Endothelial cell of umbilical vein (primary cell): ENCODE results near the gene MGAT5B. TPM values are rescaled to one million over a fixed set of nuclear protein-coding genes. Genes with fewer than 3 reads are reported as not detected.

Source experiments
- BruUV-seq: library from RNA; stranded (reverse); fragments of 400-500 nt; replicated peaks from 2 replicates; lab custom pipeline; 2021; lab: Mats Ljungman, UMichigan
- CTCF ChIA-PET: fragments of 300-600, 350-600 bp; sonication (Branson Sonifier 250); formaldehyde crosslinking; loops from one replicate; lab custom pipeline; 2021; ENCODE audit warnings: antibody characterized with exemption, inconsistent platforms; lab: Charles Lee
- POLR2A ChIA-PET: fragments of 300-600, 350-600 bp; sonication (Branson Sonifier 250); formaldehyde crosslinking; loops from one replicate; lab custom pipeline; 2021; ENCODE audit warnings: antibody characterized with exemption, inconsistent platforms; lab: Charles Lee
- DNase-seq: peaks from one replicate; pipeline ENCODE4 v3.0.0-alpha.2; 2011; ENCODE audit warnings: low read depth, low spot score
- FAIRE-seq: peaks from 2 replicates; lab custom pipeline; 2011; peaks lifted over from hg19 to GRCh38; lab: Jason Lieb, UNC
- H2AFZ ChIP-seq: 2 replicates; pipeline ENCODE4 v1.6.0; 2012; ENCODE audit warnings: low read depth, low read length, control low read depth, inconsistent platforms
- H3K27ac ChIP-seq: 2 replicates; pipeline ENCODE4 v1.5.1; 2011; ENCODE audit warnings: low read depth, mild to moderate bottlenecking, control low read depth, low read length, moderate library complexity; ENCODE audit not compliant: insufficient read depth
- H3K27me3 ChIP-seq, 2 experiments: 2 replicates each; pipeline versions ENCODE4 v1.6.0 to v1.6.1; 2011; ENCODE audit warnings: low read length in 2 of 2, mixed read lengths in 1 of 2; ENCODE audit not compliant: control insufficient read depth in 2 of 2, insufficient read depth in 2 of 2
- H3K36me3 ChIP-seq, 2 experiments: 2 replicates in 1 of 2; 3 replicates in 1 of 2; pipeline ENCODE4 v1.5.1; 2011; ENCODE audit warnings: low read length in 2 of 2, mild to moderate bottlenecking in 1 of 2, moderate library complexity in 1 of 2; ENCODE audit not compliant: control insufficient read depth in 2 of 2, insufficient read depth in 2 of 2; ENCODE audit errors: extremely low read depth in 1 of 2
- H3K4me1 ChIP-seq: 3 replicates; pipeline ENCODE4 v1.5.1; 2011; ENCODE audit warnings: mild to moderate bottlenecking, low read length; ENCODE audit not compliant: control insufficient read depth, insufficient read depth; ENCODE audit errors: extremely low read depth
- H3K4me2 ChIP-seq: 2 replicates; pipeline ENCODE4 v1.6.1; 2011; ENCODE audit warnings: low read length, control low read depth, mixed read lengths; ENCODE audit not compliant: insufficient read depth
- H3K4me3 ChIP-seq, 3 experiments: fragments of 200-600 bp in 1 of 3; sonication (generic), shearing (Covaris generic) in 1 of 3; replicated peaks in 1 of 3; 2 replicates each; pipeline ENCODE4 v1.5.1; 2011 to 2016; ENCODE audit warnings: control low read depth in 3 of 3, low read length in 3 of 3, mild to moderate bottlenecking in 2 of 3, inconsistent platforms in 1 of 3, low read depth in 1 of 3, moderate library complexity in 1 of 3; ENCODE audit not compliant: insufficient read depth in 1 of 3
- H3K79me2 ChIP-seq: 2 replicates; pipeline ENCODE4 v1.6.0; 2012; ENCODE audit warnings: low read length, inconsistent platforms; ENCODE audit not compliant: control insufficient read depth, insufficient read depth
- H3K9ac ChIP-seq: replicated peaks from 2 replicates; pipeline ENCODE3; 2011; ENCODE audit warnings: low read length, control low read depth; ENCODE audit not compliant: insufficient read depth; ENCODE audit errors: extremely low read depth
- H3K9me1 ChIP-seq: replicated peaks from 3 replicates; pipeline ENCODE4 v1.6.0; 2011; ENCODE audit warnings: mild to moderate bottlenecking, low read length; ENCODE audit not compliant: control insufficient read depth, insufficient read depth; ENCODE audit errors: extremely low read depth
- H3K9me3 ChIP-seq: replicated peaks from 2 replicates; pipeline ENCODE4 v1.5.1; 2012; ENCODE audit warnings: low read length, inconsistent platforms; ENCODE audit not compliant: control insufficient read depth, insufficient read depth
- H4K20me1 ChIP-seq: replicated peaks from 2 replicates; pipeline ENCODE3; 2011; ENCODE audit warnings: mild to moderate bottlenecking, low read length; ENCODE audit not compliant: control insufficient read depth, insufficient read depth; ENCODE audit errors: extremely low read depth
- EZH2 ChIP-seq: IDR thresholded peaks from 2 replicates; pipeline ENCODE4 v1.6.1; 2012; ENCODE audit warnings: borderline replicate concordance, low read depth, mild to moderate bottlenecking, moderate library complexity, low read length, inconsistent platforms; ENCODE audit not compliant: severe bottlenecking
- FOS ChIP-seq: IDR thresholded peaks from 2 replicates; pipeline ENCODE4 v1.6.1; 2011; ENCODE audit warnings: mild to moderate bottlenecking, low read length, moderate library complexity, borderline replicate concordance; ENCODE audit not compliant: insufficient read depth
- JUN ChIP-seq: IDR thresholded peaks from 2 replicates; pipeline ENCODE4 v1.6.1; 2011; ENCODE audit warnings: borderline replicate concordance, low read depth; ENCODE audit not compliant: insufficient read length, insufficient read depth
- MYC ChIP-seq: IDR thresholded peaks from one replicate; pipeline ENCODE4 v1.6.1; 2011; ENCODE audit warnings: mild to moderate bottlenecking, low read depth, low read length
- POLR2A ChIP-seq: IDR thresholded peaks from 2 replicates; pipeline ENCODE4 v1.6.1; 2012; ENCODE audit warnings: low read depth, mild to moderate bottlenecking, control low read depth, low read length
- POLR2AphosphoS5 ChIP-seq: IDR thresholded peaks from 2 replicates; pipeline ENCODE4 v1.6.1; 2012; ENCODE audit warnings: low read depth, mild to moderate bottlenecking, control low read depth, low read length, moderate library complexity; ENCODE audit not compliant: insufficient read depth
- dilution Hi-C: fragments of 300-500 bp; cut with MboI; formaldehyde crosslinking; loops from one replicate; pipeline ENCODE4 v1.15.0; 2019; ENCODE audit warnings: low sequenced_read_pairs; ENCODE audit not compliant: extremely low pct_ligation_motif_present
- intact Hi-C: fragments of 100-400 bp; cut with micrococcal nuclease; formaldehyde crosslinking; loops from one replicate; pipeline ENCODE4 v1.10.0; 2022
- polyA plus RNA-seq, 4 experiments: library from polyadenylated mRNA; depleted of rRNA in 3 of 4; stranded (reverse) in 3 of 4; unstranded in 1 of 4; fragments of >200 nt; gene quantifications; 2 replicates each; pipeline versions ENCODE4 v1.2.1 to v1.2.3, GENCODE V29; 2011 to 2012; ENCODE audit warnings: missing spikeins in 1 of 4
- total RNA-seq: library from RNA; stranded (reverse); gene quantifications from 2 replicates; pipeline ENCODE4 v1.2.3, GENCODE V29; 2021
- TF ChIP-seq, protein P1 (sequence below): IDR thresholded peaks from 2 replicates; pipeline ENCODE4 v1.6.1; 2011; ENCODE audit not compliant: insufficient read depth, insufficient read length
- TF ChIP-seq, protein P2 (sequence below), 2 donors: IDR thresholded peaks; 1 replicate in 1 of 2; 2 replicates in 1 of 2; pipeline ENCODE4 v1.5.1; 2011; ENCODE audit warnings: low read length in 2 of 2, mild to moderate bottlenecking in 2 of 2, moderate library complexity in 2 of 2, control low read depth in 1 of 2, inconsistent platforms in 1 of 2, low read depth in 1 of 2; ENCODE audit not compliant: insufficient read depth in 1 of 2; ENCODE audit errors: extremely low read depth in 1 of 2

Gene MGAT5B
- total and polyA plus RNA-seq, 2 donors (not counting 3 experiments of a cell fraction or from before 2014, with no cell fraction given): 1.7 to 2.1 TPM

DNA sequence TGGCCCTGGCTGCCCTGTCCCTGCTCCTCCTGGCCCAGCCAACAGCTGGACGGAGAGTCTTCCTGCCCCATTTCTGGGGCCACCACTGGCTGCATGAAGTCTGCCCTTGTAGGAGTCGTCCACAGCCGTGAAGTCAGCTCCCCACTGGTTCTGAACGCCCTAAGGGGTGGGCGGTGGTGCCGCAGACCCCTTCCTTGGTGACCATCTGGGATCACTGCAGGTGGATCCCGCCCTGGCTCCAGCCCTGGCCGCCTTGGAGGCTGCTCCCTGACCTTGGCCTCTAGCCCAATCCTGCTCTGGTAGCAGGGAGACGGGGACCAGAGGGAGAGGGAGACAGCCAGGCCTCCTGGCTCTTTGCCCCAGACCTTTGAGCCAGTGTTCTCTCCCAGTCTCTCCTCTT is 35.4 kb downstream of the MGAT5B start:
- no peaks in the 10 kb centered on the region for H3K9me1 ChIP-seq
- H4K20me1 ChIP-seq: no peaks in the 10 kb centered on the region
- FAIRE-seq (no peak), DNase-seq (no peak)
- H3K36me3 ChIP-seq: no peaks in the 10 kb centered on the region
- H3K4me2 ChIP-seq: no peak overlapping the region
- TF ChIP-seq JUN (no peak), FOS (no peak), EZH2 (no peak), POLR2AphosphoS5 (no peak), POLR2A (no peak), MYC (no peak)
- TF ChIP-seq, protein P1, sequence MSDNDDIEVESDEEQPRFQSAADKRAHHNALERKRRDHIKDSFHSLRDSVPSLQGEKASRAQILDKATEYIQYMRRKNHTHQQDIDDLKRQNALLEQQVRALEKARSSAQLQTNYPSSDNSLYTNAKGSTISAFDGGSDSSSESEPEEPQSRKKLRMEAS: no peak
- TF ChIP-seq, protein P2, sequence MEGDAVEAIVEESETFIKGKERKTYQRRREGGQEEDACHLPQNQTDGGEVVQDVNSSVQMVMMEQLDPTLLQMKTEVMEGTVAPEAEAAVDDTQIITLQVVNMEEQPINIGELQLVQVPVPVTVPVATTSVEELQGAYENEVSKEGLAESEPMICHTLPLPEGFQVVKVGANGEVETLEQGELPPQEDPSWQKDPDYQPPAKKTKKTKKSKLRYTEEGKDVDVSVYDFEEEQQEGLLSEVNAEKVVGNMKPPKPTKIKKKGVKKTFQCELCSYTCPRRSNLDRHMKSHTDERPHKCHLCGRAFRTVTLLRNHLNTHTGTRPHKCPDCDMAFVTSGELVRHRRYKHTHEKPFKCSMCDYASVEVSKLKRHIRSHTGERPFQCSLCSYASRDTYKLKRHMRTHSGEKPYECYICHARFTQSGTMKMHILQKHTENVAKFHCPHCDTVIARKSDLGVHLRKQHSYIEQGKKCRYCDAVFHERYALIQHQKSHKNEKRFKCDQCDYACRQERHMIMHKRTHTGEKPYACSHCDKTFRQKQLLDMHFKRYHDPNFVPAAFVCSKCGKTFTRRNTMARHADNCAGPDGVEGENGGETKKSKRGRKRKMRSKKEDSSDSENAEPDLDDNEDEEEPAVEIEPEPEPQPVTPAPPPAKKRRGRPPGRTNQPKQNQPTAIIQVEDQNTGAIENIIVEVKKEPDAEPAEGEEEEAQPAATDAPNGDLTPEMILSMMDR (IDR thresholded peaks at IDR 0.05; ENCODE audit: extremely low read depth in 1 of 2, insufficient read depth in 1 of 2, low read depth in 1 of 2, low read length in 2 of 2): no peak
- ChIA-PET CTCF (interaction anchor here (0.9 kb wide), 1 partner anchor 152 kb away, joined by 4 read pairs; no protein-coding TSS in a partner anchor), POLR2A (no interaction called here)
- H3K9ac ChIP-seq: no peak overlapping the region
- no peak overlapping the region for H2AFZ ChIP-seq
- no peaks in the 10 kb centered on the region for H3K79me2 ChIP-seq
- no peak overlapping the region for H3K4me3 ChIP-seq
- dilution Hi-C loops (no loop called here), intact Hi-C loops (no loop called here)
- no peaks in the 10 kb centered on the region for H3K9me3 ChIP-seq
- no TSS peak for BruUV-seq
- no peaks in the 10 kb centered on the region for H3K27me3 ChIP-seq
- no peak overlapping the region for H3K27ac ChIP-seq
- peaks cover 6% of the 10 kb centered on the region for H3K4me1 ChIP-seq
